G401.6 (cell line): ENCODE measurements around the gene PNISR.

ENCODE experiments used
- FAIRE-seq: peaks from 2 replicates; lab custom pipeline; 2012; peaks lifted over from hg19 to GRCh38; lab: Jason Lieb, UNC

The PNISR gene

GRCh38 chr6:99407076-99407475 lies 18.0 kb downstream of the PNISR start:
- FAIRE-seq, result no peak

- no peak for FAIRE-seq
These were observed 22.7 kb downstream of the PNISR start for GRCh38 chr6:99402448-99402847.

GRCh38 chr6:99397287-99397686 lies 27.8 kb downstream of the PNISR start:
- no peak for FAIRE-seq

GRCh38 chr6:99393698-99394531 lies 31.2 kb downstream of the PNISR start, which contains the start of gene COQ3:
Gene COQ3, minus strand, starts transcription at chr6:99394195. Its CDS starts 16 bp downstream, at chr6:99394179.
- FAIRE-seq, result peak; percentile 90

- no peak for FAIRE-seq
These were observed 31.8 kb downstream of the PNISR start for GRCh38 chr6:99393366-99393697.

- no peak for FAIRE-seq
These were observed 34.2 kb downstream of the PNISR start for GRCh38 chr6:99390896-99391295.

- no peak for FAIRE-seq
These were observed 40.6 kb downstream of the PNISR start for GRCh38 chr6:99384507-99384906.

- FAIRE-seq, result no peak
These were observed 46.5 kb downstream of the PNISR start for GRCh38 chr6:99378636-99379035.

GRCh38 chr6:99369533-99369932 lies 55.6 kb downstream of the PNISR start:
- no peak for FAIRE-seq

- no peak for FAIRE-seq
These were observed 58.3 kb downstream of the PNISR start for GRCh38 chr6:99366852-99367251.

- no peak for FAIRE-seq
These were observed 61.1 kb downstream of the PNISR start for GRCh38 chr6:99364026-99364425.

- FAIRE-seq, result no peak
These were observed 62.3 kb downstream of the PNISR start for GRCh38 chr6:99362678-99363268.

GRCh38 chr6:99359800-99360199 lies 65.3 kb downstream of the PNISR start:
- no peak for FAIRE-seq

GRCh38 chr6:99356641-99357040 lies 68.5 kb downstream of the PNISR start:
- FAIRE-seq, result no peak

GRCh38 chr6:99354983-99355382 lies 70.1 kb downstream of the PNISR start:
- FAIRE-seq, result no peak

GRCh38 chr6:99353126-99353525 lies 72.0 kb downstream of the PNISR start:
- FAIRE-seq, result no peak

- FAIRE-seq, result no peak
These were observed 74.5 kb downstream of the PNISR start for GRCh38 chr6:99350573-99350972.

GRCh38 chr6:99349171-99350141 lies 75.7 kb downstream of the PNISR start, which contains the start of gene FAXC:
Gene FAXC, minus strand, starts transcription at chr6:99349674. Its CDS starts 302 bp downstream, at chr6:99349372.
- FAIRE-seq, result no peak

- FAIRE-seq, result no peak
These were observed 76.6 kb downstream of the PNISR start for GRCh38 chr6:99348288-99349170.
